ENCODE results near the gene NKX1-1.
A peak's percentile ranks its signal among the peaks of the same experiment; 100 is the strongest.

Gene NKX1-1

GRCh38 chr4:1405636-1406393, 427 bp downstream of the NKX1-1 start:
- no peak for TF ChIP-seq CTCF (IDR thresholded peaks at IDR 0.05; ENCODE audit: low read depth, low read length)
- H3K4me3 ChIP-seq (ENCODE audit: low read depth, low read length) = no peak overlapping the region
- no peaks in the 10 kb centered on the region for H3K4me1 ChIP-seq
- DNase-seq = no peak
- H3K27me3 ChIP-seq = peaks cover 96% of the 10 kb centered on the region
- no peaks in the 10 kb centered on the region for H3K36me3 ChIP-seq
- H3K9me3 ChIP-seq = no peaks in the 10 kb centered on the region

GRCh38 chr4:1405254-1405635, 997 bp downstream of the NKX1-1 start:
- Histone ChIP-seq H3K9me3 (no peaks in the 10 kb centered on the region), H3K36me3 (no peaks in the 10 kb centered on the region), H3K4me1 (no peaks in the 10 kb centered on the region), H3K4me3 (ENCODE audit: low read depth, low read length) (no peak overlapping the region), H3K27me3 (peaks cover 96% of the 10 kb centered on the region)
- no peak for DNase-seq
- TF ChIP-seq CTCF (IDR thresholded peaks at IDR 0.05; ENCODE audit: low read depth, low read length) = no peak

GRCh38 chr4:1404573-1405253, 1.5 kb downstream of the NKX1-1 start:
- Histone ChIP-seq H3K9me3 (no peaks in the 10 kb centered on the region), H3K4me1 (no peaks in the 10 kb centered on the region), H3K27me3 (peaks cover 94% of the 10 kb centered on the region), H3K4me3 (ENCODE audit: low read depth, low read length) (no peak overlapping the region), H3K36me3 (no peaks in the 10 kb centered on the region)
- TF ChIP-seq CTCF (IDR thresholded peaks at IDR 0.05; ENCODE audit: low read depth, low read length) = no peak
- DNase-seq = no peak

GRCh38 chr4:1403591-1404572, 2.4 kb downstream of the NKX1-1 start:
- DNase-seq = peak; percentile 5
- peaks cover 86% of the 10 kb centered on the region for H3K27me3 ChIP-seq
- no peaks in the 10 kb centered on the region for H3K9me3 ChIP-seq
- TF ChIP-seq CTCF (IDR thresholded peaks at IDR 0.05; ENCODE audit: low read depth, low read length) = no peak
- no peak overlapping the region for H3K4me3 ChIP-seq (ENCODE audit: low read depth, low read length)
- no peaks in the 10 kb centered on the region for H3K4me1 ChIP-seq
- H3K36me3 ChIP-seq = no peaks in the 10 kb centered on the region

GRCh38 chr4:1403177-1403583, 3.1 kb downstream of the NKX1-1 start:
- no peaks in the 10 kb centered on the region for H3K36me3 ChIP-seq
- no peak for DNase-seq
- no peaks in the 10 kb centered on the region for H3K9me3 ChIP-seq
- TF ChIP-seq CTCF (IDR thresholded peaks at IDR 0.05; ENCODE audit: low read depth, low read length) = no peak
- H3K4me1 ChIP-seq = no peaks in the 10 kb centered on the region
- peaks cover 79% of the 10 kb centered on the region for H3K27me3 ChIP-seq
- no peak overlapping the region for H3K4me3 ChIP-seq (ENCODE audit: low read depth, low read length)
